Astrocyte of the cerebellum (primary cell): Measurements from ENCODE around the gene ANAPC1.
"Not testable (repeated sequence)": the region's sequence is repeated elsewhere in the genome, so short reads cannot be mapped to it uniquely, and the experiment has no call there.

ENCODE experiments used
- DNase-seq: peaks from one replicate; pipeline ENCODE4 v3.0.0-alpha.2; 2011; ENCODE audit warnings: low read depth
- H3K4me3 ChIP-seq: 2 replicates; pipeline ENCODE4 v1.5.1; 2011; ENCODE audit warnings: mild to moderate bottlenecking, low read depth, low read length, moderate library complexity
- CTCF ChIP-seq: IDR thresholded peaks from 2 replicates; pipeline ENCODE4 v1.5.1; 2012; ENCODE audit warnings: low read length, low read depth, moderate library complexity, mild to moderate bottlenecking; ENCODE audit errors: missing control alignments
- in situ Hi-C: cut with HindIII; loops from 2 replicates; pipeline ENCODE4 v1.10.0; 2017; ENCODE audit warnings: low sequenced_read_pairs

ANAPC1 gene

DNA sequence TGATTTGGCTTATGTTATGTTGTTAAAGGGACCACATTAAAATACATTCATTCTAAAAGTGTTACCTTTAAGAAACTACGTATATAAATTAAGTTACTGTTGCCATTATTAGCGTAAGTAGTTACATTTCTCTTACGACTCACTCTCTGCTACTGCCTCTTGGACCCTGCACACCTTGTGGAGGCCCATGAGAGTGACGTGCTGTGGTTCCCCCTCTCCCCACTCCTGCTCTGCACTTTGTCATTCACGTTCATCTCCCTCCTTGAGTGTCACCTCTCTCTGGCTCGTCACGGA, 13.6 kb upstream of the ANAPC1 start:
- DNase-seq = no peak
- TF ChIP-seq CTCF = no peak
- H3K4me3 ChIP-seq = peak overlapping the region; percentile 67
- in situ Hi-C loops = no loop called here

- no peak for TF ChIP-seq CTCF
- no peak overlapping the region for H3K4me3 ChIP-seq
- in situ Hi-C loops = no loop called here
These were observed 12.6 kb upstream of the ANAPC1 start for GRCh38 chr2:111896576-111896975.

GRCh38 chr2:111896024-111896423, 12.0 kb upstream of the ANAPC1 start:
- in situ Hi-C loops = no loop called here
- no peak for DNase-seq
- no peak for TF ChIP-seq CTCF
- H3K4me3 ChIP-seq = no peak overlapping the region

More at GRCh38 chr2:111896576-111896975, 12.6 kb upstream of the ANAPC1 start:
- no peak for DNase-seq

DNA sequence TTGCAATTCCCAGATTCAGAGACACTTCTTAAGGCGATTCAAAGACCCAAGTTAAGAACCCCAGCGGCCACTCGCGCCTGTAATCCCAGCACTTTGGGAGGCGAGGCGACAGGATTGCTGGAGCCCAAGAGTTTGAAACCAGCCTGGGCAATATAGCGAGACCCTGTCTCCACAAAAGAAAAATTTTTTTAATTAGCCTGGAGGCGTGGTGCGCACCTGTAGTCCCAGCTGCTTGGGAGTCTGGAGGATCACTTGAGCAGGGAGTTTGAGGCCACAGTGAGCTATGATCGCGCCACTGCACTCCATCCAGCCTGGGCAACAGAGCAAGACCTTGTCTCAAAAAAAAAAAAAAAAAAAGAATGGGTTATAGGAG, 585 bp upstream of the ANAPC1 start:
- DNase-seq = no peak
- H3K4me3 ChIP-seq = peak overlapping the region; percentile 98
- TF ChIP-seq CTCF = no peak
- in situ Hi-C loops = no loop called here

DNA sequence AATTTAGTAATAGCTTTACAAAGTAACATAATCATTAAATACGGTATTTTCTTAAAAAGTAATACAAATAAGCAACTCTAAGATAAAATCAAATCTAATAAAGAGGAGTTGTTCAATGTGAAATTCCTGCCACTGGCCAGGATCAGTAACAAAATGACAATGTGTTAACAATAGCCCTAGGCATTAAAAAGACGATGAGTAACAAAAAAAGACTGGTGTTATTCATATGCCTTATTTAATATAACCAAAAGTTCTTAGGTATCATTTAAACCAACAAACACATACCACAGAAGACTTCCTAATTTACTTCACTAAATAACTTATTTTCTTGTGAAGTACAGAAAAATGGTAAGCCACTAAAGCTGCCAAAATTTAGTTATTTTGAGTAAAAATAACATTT, 11.2 kb downstream of the ANAPC1 start:
- H3K4me3 ChIP-seq, DNase-seq, in situ Hi-C loops: not testable (repeated sequence)

DNA sequence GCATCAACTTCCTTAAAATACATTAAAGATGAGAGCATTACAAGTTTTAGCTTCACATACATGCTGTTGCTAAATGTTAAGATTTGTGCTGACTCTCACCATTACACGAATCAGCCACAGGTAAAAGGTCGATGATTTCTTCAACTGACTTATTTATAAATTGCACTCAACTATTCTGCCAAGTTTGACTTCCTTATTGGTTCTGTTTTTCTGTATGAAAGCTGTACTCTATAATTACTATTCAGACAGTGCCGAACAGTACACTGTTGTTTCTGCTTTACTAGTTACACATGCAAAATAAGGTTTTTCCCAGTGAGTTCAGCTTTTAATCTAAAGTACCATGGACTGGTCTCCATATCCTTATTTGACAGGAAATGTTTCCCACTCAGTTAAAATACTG, 18.9 kb downstream of the ANAPC1 start:
- in situ Hi-C loops, DNase-seq, H3K4me3 ChIP-seq: not testable (repeated sequence)

- in situ Hi-C loops, DNase-seq, H3K4me3 ChIP-seq: not testable (repeated sequence)
These were observed 24.0 kb downstream of the ANAPC1 start for GRCh38 chr2:111860005-111860404.

- in situ Hi-C loops, H3K4me3 ChIP-seq, DNase-seq: not testable (repeated sequence)
These were observed 31.4 kb downstream of the ANAPC1 start for GRCh38 chr2:111852544-111852943.

- H3K4me3 ChIP-seq, DNase-seq, in situ Hi-C loops: not testable (repeated sequence)
- peak; percentile 52 for TF ChIP-seq CTCF
These were observed 33.3 kb downstream of the ANAPC1 start for GRCh38 chr2:111850646-111851045.

DNA sequence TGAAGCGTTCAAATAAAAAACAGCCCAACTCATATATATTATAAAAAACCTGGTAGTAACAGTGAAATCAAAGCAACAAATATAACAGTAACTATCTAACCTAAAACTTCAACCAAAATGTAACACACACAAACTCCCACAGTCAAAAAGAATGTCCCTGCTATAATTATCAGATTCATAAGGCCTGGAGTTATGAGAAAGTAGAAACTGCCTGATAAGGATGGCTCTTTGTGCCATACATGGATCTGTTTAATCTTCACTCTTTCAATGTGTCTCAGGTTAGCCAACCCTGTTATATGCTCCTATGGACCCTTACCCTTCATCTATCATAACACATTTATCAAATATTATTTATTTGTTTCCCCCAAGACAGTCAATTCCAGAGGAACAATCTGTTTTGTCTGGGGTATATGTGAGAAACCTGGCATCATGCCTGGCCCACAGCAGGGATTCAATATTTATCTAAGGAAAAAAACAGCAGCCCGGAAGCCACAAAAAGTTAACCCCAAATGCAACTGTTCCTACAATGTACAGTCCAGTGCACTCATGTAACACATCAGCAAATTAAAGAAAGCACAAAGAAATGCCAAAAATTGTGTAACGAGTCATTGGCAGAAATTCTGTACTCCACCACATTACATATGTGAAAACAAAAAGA, 44.2 kb downstream of the ANAPC1 start:
- peak; percentile 54 for DNase-seq
- in situ Hi-C loops, H3K4me3 ChIP-seq: not testable (repeated sequence)

- in situ Hi-C loops, H3K4me3 ChIP-seq, DNase-seq: not testable (repeated sequence)
These were observed 45.0 kb downstream of the ANAPC1 start for GRCh38 chr2:111838992-111839391.

GRCh38 chr2:111834221-111834620, 49.8 kb downstream of the ANAPC1 start:
- in situ Hi-C loops, H3K4me3 ChIP-seq, DNase-seq: not testable (repeated sequence)

DNA sequence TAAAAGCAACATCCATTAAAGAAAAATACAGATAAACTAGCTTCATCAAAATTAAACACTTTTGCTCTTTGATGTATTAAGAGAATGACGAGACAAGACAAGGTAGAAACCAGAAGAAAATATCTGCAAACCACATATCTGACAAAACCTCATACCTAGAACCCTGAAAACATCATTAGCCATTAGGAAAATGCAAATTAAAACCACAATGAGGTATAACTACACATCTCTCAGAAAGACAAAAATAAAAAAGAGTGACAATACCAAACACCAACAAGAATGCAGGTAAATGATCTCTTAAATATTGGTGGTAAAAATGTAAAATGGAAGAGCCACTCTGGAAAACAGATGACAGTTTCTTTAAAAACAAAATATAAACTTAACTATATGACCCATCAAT, 53.5 kb downstream of the ANAPC1 start:
- DNase-seq, in situ Hi-C loops, H3K4me3 ChIP-seq: not testable (repeated sequence)
